Stimulated activated CD4-positive, alpha-beta T cell treated with anti-CD3 and anti-CD28 coated beads, Interleukin-12 subunit alpha, Interleukin-12 subunit beta, amount 100 ng/mL, for 4 hours (primary cell): ENCODE measurements around the gene MED15.

Experiments
- DNase-seq: peaks from one replicate; pipeline ENCODE4 v3.0.0-alpha.2; 2020

Gene MED15

DNA sequence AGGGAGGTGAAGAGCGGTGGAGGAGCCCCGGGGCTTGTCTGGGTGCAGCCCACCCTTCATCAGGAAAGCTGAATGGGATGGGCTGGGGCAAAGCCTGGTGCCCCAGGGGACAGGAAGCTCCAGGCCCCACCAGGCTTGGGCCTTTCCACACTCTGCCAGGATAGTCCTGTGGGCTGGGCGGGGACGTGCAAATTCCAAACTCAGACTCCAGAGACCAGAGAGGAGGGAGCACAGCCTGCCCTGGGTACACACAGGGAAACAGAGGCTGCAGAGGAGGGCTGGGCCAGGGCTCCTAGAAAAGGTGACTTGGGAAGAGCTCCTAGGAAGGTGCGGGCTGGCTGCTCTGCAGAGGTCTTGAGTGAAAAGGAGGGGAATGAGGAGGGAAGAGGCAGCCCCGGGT, 124.7 kb downstream of the MED15 start:
- DNase-seq, result no peak

DNA sequence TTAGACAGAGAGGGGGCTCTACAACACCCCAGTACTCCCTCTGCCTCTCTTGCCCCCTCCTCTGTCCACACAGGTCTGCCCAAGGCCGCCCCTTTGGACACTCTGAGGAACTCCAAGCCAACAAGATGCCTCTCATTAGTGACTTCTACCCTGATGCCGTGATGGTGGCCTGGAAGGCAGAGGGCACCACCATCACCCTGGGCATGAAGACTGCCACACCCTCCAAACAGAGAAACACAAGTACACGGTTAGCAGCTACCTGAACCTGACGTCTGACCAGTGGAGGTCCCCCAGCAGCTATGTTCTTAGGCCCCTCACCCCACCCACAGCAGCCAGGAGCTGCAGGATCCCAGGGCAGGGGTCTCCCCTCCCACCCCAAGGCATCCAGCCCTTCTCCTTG, 125.1 kb downstream of the MED15 start:
- DNase-seq, result no peak

DNA sequence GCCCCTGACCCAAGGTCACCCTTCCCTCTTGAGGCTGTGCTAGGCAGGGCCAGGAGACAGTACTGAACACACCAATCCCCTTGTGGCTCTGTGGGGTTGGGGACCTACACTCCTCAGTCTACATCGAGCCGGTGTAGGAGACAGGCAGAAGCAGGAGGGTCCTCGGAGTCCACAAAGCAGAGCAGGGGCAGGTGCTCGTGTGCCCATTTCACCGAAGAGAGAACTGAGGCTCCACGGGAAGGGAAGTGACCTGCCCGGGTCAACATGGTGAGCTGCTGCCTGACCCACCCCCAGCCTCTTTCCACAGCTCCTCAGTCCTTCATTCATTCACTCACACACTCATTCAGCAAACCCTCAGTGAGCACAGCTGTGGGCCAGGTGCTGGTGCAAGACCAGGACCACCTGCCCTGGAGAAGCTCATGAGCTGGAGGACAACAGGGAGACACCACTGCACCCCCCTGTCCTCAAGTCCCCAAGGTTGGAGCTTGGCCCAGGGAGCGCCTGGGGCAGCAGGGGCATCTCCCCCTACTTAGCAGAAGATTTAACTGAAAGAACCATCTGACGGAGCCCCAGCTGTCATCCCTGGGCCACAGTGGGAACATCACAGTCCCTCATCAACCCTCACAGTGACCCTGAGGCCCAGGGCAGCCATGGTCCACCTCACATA, 127.3 kb downstream of the MED15 start:
- no peak for DNase-seq

DNA sequence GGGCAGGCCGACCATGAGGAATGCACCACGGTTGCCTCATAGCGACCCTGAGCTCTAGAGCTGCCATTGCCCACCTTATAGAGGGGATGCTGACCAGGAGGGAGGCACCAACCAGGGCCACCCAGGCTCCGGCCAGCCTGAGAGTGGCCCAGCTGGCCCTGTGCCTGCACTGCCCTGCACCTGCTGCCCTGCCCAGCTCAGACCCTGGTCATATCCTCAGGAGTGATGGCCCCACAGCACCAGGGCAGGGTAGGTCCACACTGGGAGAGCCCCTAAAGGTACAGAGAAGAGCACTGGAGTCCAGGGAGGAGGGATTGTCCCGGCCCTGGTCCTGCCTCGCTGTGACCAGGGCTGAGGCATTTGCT, 127.8 kb downstream of the MED15 start:
- DNase-seq, result no peak

DNA sequence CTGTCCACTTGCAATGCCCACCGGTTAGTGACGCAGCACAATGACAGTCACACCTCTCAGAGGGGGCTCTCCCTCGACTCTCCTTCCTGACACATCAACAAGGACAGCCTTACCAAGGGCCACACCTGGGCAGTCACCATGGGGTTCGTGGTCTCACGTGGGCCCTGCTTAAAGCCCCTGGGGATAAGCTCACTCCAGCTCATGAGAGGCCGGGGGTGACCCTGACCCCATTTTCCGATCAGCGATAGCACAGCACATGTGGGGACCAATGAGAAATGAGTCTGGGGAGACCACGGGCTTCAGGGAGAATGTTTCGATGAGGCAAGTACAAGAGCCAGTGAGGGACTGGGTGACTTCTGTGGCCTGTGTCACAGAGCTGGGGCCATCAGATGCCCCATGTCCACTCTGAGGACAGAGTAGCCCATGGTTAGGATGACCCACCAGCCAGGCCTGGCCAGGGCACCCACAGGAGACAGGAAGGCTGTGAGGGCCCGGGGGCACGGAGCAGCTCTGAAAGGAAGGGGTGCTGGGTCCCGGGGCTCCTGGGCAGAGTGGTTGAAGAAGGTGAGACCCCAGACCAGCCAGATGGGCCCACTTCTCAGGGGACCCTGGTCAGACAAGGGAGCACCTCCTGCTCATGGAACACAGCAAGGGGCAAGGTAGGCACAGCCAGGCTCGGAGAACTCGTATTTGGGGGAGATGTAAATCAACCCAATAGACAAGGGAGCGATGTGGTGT, 128.8 kb downstream of the MED15 start:
- DNase-seq, result no peak

DNA sequence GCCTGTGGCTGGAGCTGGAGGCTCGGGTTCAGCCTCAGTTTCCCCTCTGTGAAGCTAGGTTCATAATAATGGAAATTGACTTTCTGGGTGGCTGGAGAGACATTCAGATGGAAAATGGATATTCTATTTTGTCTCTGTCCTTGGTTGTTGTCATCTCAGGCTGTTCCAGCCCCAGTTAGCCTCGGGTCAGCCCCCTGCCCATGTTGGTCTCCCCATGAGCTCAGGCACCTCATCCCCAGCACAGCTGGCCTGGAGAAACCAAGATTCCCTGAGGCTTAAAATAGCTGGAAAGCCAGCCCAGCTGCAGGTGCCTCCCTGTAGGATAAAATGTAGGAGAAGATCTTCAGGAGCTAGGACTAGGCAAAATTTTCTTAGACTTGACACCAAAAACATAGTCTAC, 129.5 kb downstream of the MED15 start:
- DNase-seq, result no peak
